ENCODE measurements around the gene EML1.

Gene EML1

DNA sequence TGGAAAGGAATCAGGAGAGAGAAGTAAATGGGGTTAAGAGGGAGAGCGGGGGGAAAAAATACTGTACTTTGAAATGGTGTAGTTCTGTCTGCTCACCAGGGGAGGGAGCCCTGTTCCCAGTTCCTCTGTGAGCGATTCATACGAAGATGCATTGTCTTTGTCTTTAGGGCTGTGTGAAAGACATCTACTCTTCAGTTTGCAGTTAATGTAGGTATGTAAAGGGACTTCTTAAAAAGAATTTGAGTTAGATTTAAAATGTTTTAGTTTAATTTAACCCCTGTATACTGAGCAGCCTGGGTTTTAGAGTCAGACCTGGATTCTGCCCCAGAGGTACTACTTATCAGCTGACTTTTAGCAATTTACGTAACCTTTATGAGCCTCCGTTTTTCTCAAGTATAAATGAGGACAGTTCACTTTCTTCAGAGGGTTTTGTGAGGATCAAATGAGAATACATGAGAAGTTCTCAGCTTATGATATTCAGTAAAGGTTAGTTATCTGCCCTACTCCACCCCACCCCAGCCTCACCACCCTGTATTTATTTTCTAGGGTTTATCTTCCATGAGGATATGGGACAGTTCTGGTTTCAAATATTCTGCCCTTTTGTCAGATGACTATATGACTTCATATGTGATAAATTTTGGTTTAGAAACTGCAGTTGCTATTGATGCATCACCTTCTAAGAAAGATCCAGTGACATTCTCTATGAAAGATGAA is 189.5 kb downstream of the EML1 start:
- peak; percentile 83 for TF ChIP-seq CTCF (IDR thresholded peaks at IDR 0.05; ENCODE audit: borderline replicate concordance, control extremely low read depth, extremely low read depth, insufficient read depth, missing control alignments)
- DNase-seq (ENCODE audit: low spot score): peak; percentile 78
- in situ Hi-C loops (cut with MboI; ENCODE audit: low sequenced_read_pairs, unreplicated experiment): no loop called here

DNA sequence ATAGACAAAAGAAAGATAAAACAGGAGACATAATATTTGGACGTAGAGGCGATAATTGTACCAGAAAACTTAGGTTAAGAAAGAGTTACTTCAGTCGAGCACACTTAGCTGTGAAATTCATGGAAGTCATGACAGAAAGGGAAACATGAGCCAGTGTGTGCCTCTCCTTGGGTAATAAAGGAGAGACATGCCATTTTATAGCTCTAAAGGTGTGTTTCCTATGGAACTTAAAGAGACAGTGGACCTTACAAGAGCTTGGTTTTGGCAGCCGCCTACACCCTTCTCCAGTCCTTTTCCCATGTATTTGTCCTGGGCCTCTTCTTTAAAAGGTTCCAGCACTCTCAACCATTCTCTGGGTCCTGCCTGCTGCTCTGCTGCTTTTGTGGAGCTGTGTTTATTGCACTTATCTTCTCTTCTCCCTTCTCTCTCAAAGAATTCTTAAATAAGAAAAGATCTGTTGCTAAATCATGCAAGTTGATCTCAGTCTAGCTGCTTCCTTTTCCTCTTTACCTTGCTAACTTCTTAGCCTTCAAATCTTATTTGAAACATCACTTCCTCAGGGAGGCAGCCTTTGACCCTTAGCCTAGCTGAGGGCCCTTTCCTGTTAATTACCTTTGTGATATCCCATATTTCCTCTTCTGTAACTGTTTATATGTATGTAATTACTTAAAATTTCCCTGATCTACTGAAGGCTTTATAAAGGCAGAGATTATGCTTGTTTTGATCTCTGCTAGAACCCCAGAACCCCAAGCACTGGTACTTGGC is 190.2 kb downstream of the EML1 start:
- no peak for TF ChIP-seq CTCF (IDR thresholded peaks at IDR 0.05; ENCODE audit: borderline replicate concordance, control extremely low read depth, extremely low read depth, insufficient read depth, missing control alignments)
- in situ Hi-C loops (cut with MboI; ENCODE audit: low sequenced_read_pairs, unreplicated experiment): no loop called here
- DNase-seq (ENCODE audit: low spot score): no peak

GRCh38 chr14:99984036-99984435 is 190.8 kb downstream of the EML1 start:
- in situ Hi-C loops (cut with MboI; ENCODE audit: low sequenced_read_pairs, unreplicated experiment): no loop called here
- no peak for DNase-seq (ENCODE audit: low spot score)
- TF ChIP-seq CTCF (IDR thresholded peaks at IDR 0.05; ENCODE audit: borderline replicate concordance, control extremely low read depth, extremely low read depth, insufficient read depth, missing control alignments): no peak

DNA sequence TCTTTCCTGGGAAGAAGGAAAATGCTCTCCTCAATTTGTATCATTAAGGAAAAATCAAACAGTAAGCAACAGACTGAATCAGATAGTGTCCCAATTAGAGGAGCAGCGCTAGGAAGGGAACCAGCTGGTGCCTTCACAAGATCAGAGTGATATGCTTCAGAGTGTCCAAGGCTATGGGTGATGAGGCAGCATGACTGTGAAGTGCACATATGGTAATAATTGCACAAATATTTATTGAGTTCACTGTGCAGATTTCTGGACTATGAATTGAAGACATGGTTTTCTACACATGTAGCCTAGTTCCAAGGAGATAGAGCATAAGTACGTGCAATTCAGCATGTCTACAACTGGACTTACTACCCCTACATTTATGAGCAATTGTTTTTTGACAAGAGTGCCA is 193.2 kb downstream of the EML1 start:
- TF ChIP-seq CTCF (IDR thresholded peaks at IDR 0.05; ENCODE audit: borderline replicate concordance, control extremely low read depth, extremely low read depth, insufficient read depth, missing control alignments): no peak
- in situ Hi-C loops (cut with MboI; ENCODE audit: low sequenced_read_pairs, unreplicated experiment): no loop called here
- DNase-seq (ENCODE audit: low spot score): no peak

DNA sequence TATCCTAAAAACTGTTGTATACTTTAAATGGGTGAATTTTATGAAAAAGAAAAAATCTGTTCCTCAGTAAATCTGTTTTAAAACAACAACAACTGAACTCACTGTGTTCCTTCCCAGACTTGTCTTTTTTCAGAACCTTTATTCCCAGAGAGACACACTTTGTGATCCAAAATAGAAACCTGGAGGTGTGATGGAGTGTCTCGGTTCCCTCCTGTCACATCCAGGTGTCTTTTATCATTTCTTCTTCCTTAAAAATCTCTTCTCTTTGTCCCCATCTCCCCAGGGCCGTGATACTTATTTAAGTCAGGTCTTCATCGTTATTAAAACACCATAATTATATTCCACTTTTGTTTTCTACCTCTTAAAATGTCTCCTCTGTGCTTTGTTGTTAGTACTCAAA is 195.8 kb downstream of the EML1 start:
- in situ Hi-C loops (cut with MboI; ENCODE audit: low sequenced_read_pairs, unreplicated experiment): no loop called here
- TF ChIP-seq CTCF (IDR thresholded peaks at IDR 0.05; ENCODE audit: borderline replicate concordance, control extremely low read depth, extremely low read depth, insufficient read depth, missing control alignments): no peak
- DNase-seq (ENCODE audit: low spot score): no peak

GRCh38 chr14:99990268-99991170 is 197.3 kb downstream of the EML1 start:
- no peak for DNase-seq (ENCODE audit: low spot score)
- in situ Hi-C loops (cut with MboI; ENCODE audit: low sequenced_read_pairs, unreplicated experiment): no loop called here
- no peak for TF ChIP-seq CTCF (IDR thresholded peaks at IDR 0.05; ENCODE audit: borderline replicate concordance, control extremely low read depth, extremely low read depth, insufficient read depth, missing control alignments)
